Immature natural killer cell (primary cell): Measurements from ENCODE around the gene AQP6. TPM values are rescaled to one million over a fixed set of nuclear protein-coding genes. Genes with fewer than 3 reads are reported as not detected.
A peak's percentile ranks its signal among the peaks of the same experiment; 100 is the strongest.
"Not testable (repeated sequence)": the region's sequence is repeated elsewhere in the genome, so short reads cannot be mapped to it uniquely, and the experiment has no call there.

ENCODE experiments used
- DNase-seq, 3 donors: peaks; one replicate each; pipeline ENCODE4 v3.0.0; 2022; ENCODE audit warnings: mixed read lengths in 1 of 3
- H3K27ac Mint-ChIP-seq, 6 donors: one replicate each; pipeline ENCODE4 v1.8.0; 2020; ENCODE audit warnings: mixed read lengths in 6 of 6, mild to moderate bottlenecking in 5 of 6, inconsistent platforms in 4 of 6, moderate library complexity in 3 of 6
- H3K27me3 Mint-ChIP-seq, 3 donors: one replicate each; pipeline ENCODE4 v1.8.0; 2020 to 2021; ENCODE audit warnings: low read depth in 3 of 3, mild to moderate bottlenecking in 3 of 3, mixed read lengths in 3 of 3, moderate library complexity in 3 of 3, inconsistent platforms in 1 of 3
- H3K36me3 Mint-ChIP-seq, 3 donors: one replicate each; pipeline ENCODE4 v1.8.0; 2020; ENCODE audit warnings: mixed read lengths in 3 of 3, inconsistent platforms in 2 of 3, mild to moderate bottlenecking in 2 of 3
- H3K4me1 Mint-ChIP-seq, 2 donors: one replicate each; pipeline ENCODE4 v1.8.0; 2020; ENCODE audit warnings: inconsistent platforms in 2 of 2, mild to moderate bottlenecking in 2 of 2, mixed read lengths in 2 of 2, moderate library complexity in 1 of 2
- H3K4me3 Mint-ChIP-seq, 5 donors: one replicate each; pipeline ENCODE4 v1.8.0; 2020; ENCODE audit warnings: mild to moderate bottlenecking in 5 of 5, mixed read lengths in 5 of 5, inconsistent platforms in 3 of 5, moderate library complexity in 3 of 5
- H3K9me3 Mint-ChIP-seq, 6 donors: one replicate each; pipeline ENCODE4 v1.8.0; 2020; ENCODE audit warnings: mild to moderate bottlenecking in 6 of 6, mixed read lengths in 6 of 6, inconsistent platforms in 4 of 6, moderate library complexity in 3 of 6
- polyA plus RNA-seq, 3 donors: library from polyadenylated mRNA; unstranded; fragments of 300-500 nt; fragmentation: Illumina TruSeq; gene quantifications; one replicate each; pipeline ENCODE4 v1.2.3, GENCODE V29; 2021

The AQP6 gene
- polyA plus RNA-seq, 3 donors from 2014 or later: not detected

GRCh38 chr12:49976557-49976956, 3.8 kb downstream of the AQP6 start:
- no peak for DNase-seq
- Mint-ChIP-seq H3K36me3 (no peaks in the 10 kb centered on the region), H3K4me3 (no peak overlapping the region), H3K27me3 (no peaks in the 10 kb centered on the region), H3K27ac (no peak overlapping the region), H3K4me1 (no peaks in the 10 kb centered on the region), H3K9me3 (no peaks in the 10 kb centered on the region)

GRCh38 chr12:49978125-49978524, 5.4 kb downstream of the AQP6 start:
- no peak for DNase-seq
- peaks cover 0 to 4% (median 0%) of the 10 kb centered on the region in 3 donors for H3K36me3 Mint-ChIP-seq
- H3K9me3 Mint-ChIP-seq: no peaks in the 10 kb centered on the region
- H3K4me3 Mint-ChIP-seq: no peak overlapping the region
- H3K27ac Mint-ChIP-seq: no peak overlapping the region
- H3K27me3 Mint-ChIP-seq: no peaks in the 10 kb centered on the region
- H3K4me1 Mint-ChIP-seq: no peaks in the 10 kb centered on the region

GRCh38 chr12:49979016-49979586, 6.4 kb downstream of the AQP6 start:
- no peaks in the 10 kb centered on the region for H3K9me3 Mint-ChIP-seq
- no peaks in the 10 kb centered on the region for H3K4me1 Mint-ChIP-seq
- no peak overlapping the region for H3K4me3 Mint-ChIP-seq
- H3K27ac Mint-ChIP-seq: no peak overlapping the region
- no peak for DNase-seq
- peaks cover 0 to 4% (median 0%) of the 10 kb centered on the region in 3 donors for H3K36me3 Mint-ChIP-seq
- H3K27me3 Mint-ChIP-seq: no peaks in the 10 kb centered on the region

- peaks cover 0 to 8% (median 0%) of the 10 kb centered on the region in 3 donors for H3K36me3 Mint-ChIP-seq
- H3K27ac Mint-ChIP-seq: no peak overlapping the region
- H3K9me3 Mint-ChIP-seq: no peaks in the 10 kb centered on the region
- DNase-seq: no peak
- H3K4me3 Mint-ChIP-seq: no peak overlapping the region
- no peaks in the 10 kb centered on the region for H3K27me3 Mint-ChIP-seq
- no peaks in the 10 kb centered on the region for H3K4me1 Mint-ChIP-seq
Measured at GRCh38 chr12:49979791-49980190, 7.0 kb downstream of the AQP6 start.

- H3K9me3 Mint-ChIP-seq: no peaks in the 10 kb centered on the region
- no peaks in the 10 kb centered on the region for H3K4me1 Mint-ChIP-seq
- H3K4me3 Mint-ChIP-seq: no peak overlapping the region
- peaks cover 0 to 10% (median 0%) of the 10 kb centered on the region in 3 donors for H3K36me3 Mint-ChIP-seq
- DNase-seq: no peak
- H3K27ac Mint-ChIP-seq: peak overlapping the region in 1 of 6 donors; percentile 46
- no peaks in the 10 kb centered on the region for H3K27me3 Mint-ChIP-seq
Measured at GRCh38 chr12:49980501-49981349, 8.0 kb downstream of the AQP6 start.

GRCh38 chr12:49982246-49983087, 9.7 kb downstream of the AQP6 start:
- Mint-ChIP-seq H3K27me3 (no peaks in the 10 kb centered on the region), H3K4me3 (no peak overlapping the region), H3K36me3 (peaks cover 3 to 14% (median 4%) of the 10 kb centered on the region in 3 donors), H3K4me1 (no peaks in the 10 kb centered on the region), H3K9me3 (no peaks in the 10 kb centered on the region), H3K27ac (peak overlapping the region in 1 of 6 donors; percentile 64)
- no peak for DNase-seq

- H3K36me3 Mint-ChIP-seq: peaks cover 3 to 18% (median 7%) of the 10 kb centered on the region in 3 donors
- no peak for DNase-seq
- no peak overlapping the region for H3K4me3 Mint-ChIP-seq
- no peaks in the 10 kb centered on the region for H3K9me3 Mint-ChIP-seq
- H3K27me3 Mint-ChIP-seq: no peaks in the 10 kb centered on the region
- H3K27ac Mint-ChIP-seq: no peak overlapping the region
- H3K4me1 Mint-ChIP-seq: no peaks in the 10 kb centered on the region
Measured at GRCh38 chr12:49983892-49984291, 11.1 kb downstream of the AQP6 start.

- no peak for DNase-seq
- Mint-ChIP-seq H3K4me1 (no peaks in the 10 kb centered on the region), H3K36me3 (peaks cover 6 to 19% (median 7%) of the 10 kb centered on the region in 3 donors), H3K4me3 (no peak overlapping the region), H3K27ac (no peak overlapping the region), H3K27me3 (no peaks in the 10 kb centered on the region), H3K9me3 (no peaks in the 10 kb centered on the region)
Measured at GRCh38 chr12:49984476-49985359, 12.0 kb downstream of the AQP6 start.

- DNase-seq: no peak
- Mint-ChIP-seq H3K9me3 (no peaks in the 10 kb centered on the region), H3K4me1 (no peaks in the 10 kb centered on the region), H3K36me3 (peaks cover 7 to 24% (median 9%) of the 10 kb centered on the region in 3 donors), H3K27ac (no peak overlapping the region), H3K4me3 (no peak overlapping the region), H3K27me3 (no peaks in the 10 kb centered on the region)
Measured at GRCh38 chr12:49985981-49986380, 13.2 kb downstream of the AQP6 start.

- not testable (repeated sequence) for H3K4me1 Mint-ChIP-seq, H3K9me3 Mint-ChIP-seq, DNase-seq, H3K27ac Mint-ChIP-seq, H3K4me3 Mint-ChIP-seq, H3K27me3 Mint-ChIP-seq
- peaks cover 7 to 24% (median 9%) of the 10 kb centered on the region in 3 donors for H3K36me3 Mint-ChIP-seq
Measured at GRCh38 chr12:49986476-49986875, 13.7 kb downstream of the AQP6 start.

GRCh38 chr12:49987625-49988303, 15.0 kb downstream of the AQP6 start:
- H3K27me3 Mint-ChIP-seq: no peaks in the 10 kb centered on the region
- peaks cover 8 to 20% (median 9%) of the 10 kb centered on the region in 3 donors for H3K36me3 Mint-ChIP-seq
- no peaks in the 10 kb centered on the region for H3K9me3 Mint-ChIP-seq
- no peak overlapping the region for H3K4me3 Mint-ChIP-seq
- H3K4me1 Mint-ChIP-seq: no peaks in the 10 kb centered on the region
- DNase-seq: no peak
- peak overlapping the region in 1 of 6 donors; percentile 8 for H3K27ac Mint-ChIP-seq

- not testable (repeated sequence) for H3K4me3 Mint-ChIP-seq, DNase-seq, H3K4me1 Mint-ChIP-seq, H3K27me3 Mint-ChIP-seq, H3K27ac Mint-ChIP-seq, H3K9me3 Mint-ChIP-seq
- H3K36me3 Mint-ChIP-seq: peaks cover 15 to 31% (median 19%) of the 10 kb centered on the region in 3 donors
Measured at GRCh38 chr12:49989400-49989799, 16.7 kb downstream of the AQP6 start.

- Mint-ChIP-seq H3K36me3 (peaks cover 15 to 34% (median 23%) of the 10 kb centered on the region in 3 donors), H3K4me1 (no peaks in the 10 kb centered on the region)
- DNase-seq: no peak
Measured at GRCh38 chr12:49990273-49990672, 17.5 kb downstream of the AQP6 start.

More at GRCh38 chr12:49990273-49990672, 17.5 kb downstream of the AQP6 start:
- Mint-ChIP-seq H3K27ac (no peak overlapping the region), H3K4me3 (no peak overlapping the region), H3K9me3 (no peaks in the 10 kb centered on the region), H3K27me3 (no peaks in the 10 kb centered on the region)
